Hematopoietic multipotent progenitor cell (in vitro differentiated cells): ENCODE results near the gene H2BK1. TPM values are rescaled to one million over a fixed set of nuclear protein-coding genes. Genes with fewer than 3 reads are reported as not detected.
A peak's percentile ranks its signal among the peaks of the same experiment; 100 is the strongest.

Experiments used
- DNase-seq, 3 donors: peaks; one replicate each; pipeline ENCODE4 v3.0.0-alpha.2; 2011 to 2015; ENCODE audit warnings: low read depth in 2 of 3, low spot score in 2 of 3
- total RNA-seq: library from RNA; depleted of rRNA; stranded (reverse); fragments of >200 nt; gene quantifications from one replicate; pipeline ENCODE4 v1.2.3, GENCODE V29; 2012

H2BK1 gene
- total RNA-seq, 1 donor = not detected

- DNase-seq = no peak
Observed at GRCh38 chr7:151185762-151186639, 24.3 kb downstream of the H2BK1 start.

- no peak for DNase-seq
Observed at GRCh38 chr7:151181011-151181431, 29.3 kb downstream of the H2BK1 start.

- DNase-seq = no peak
Observed at GRCh38 chr7:151179946-151180345, 30.3 kb downstream of the H2BK1 start.

- DNase-seq = no peak
Observed at GRCh38 chr7:151179287-151179860, 30.9 kb downstream of the H2BK1 start.

- DNase-seq = no peak
Observed at GRCh38 chr7:151178831-151179230, 31.5 kb downstream of the H2BK1 start.

GRCh38 chr7:151178236-151178635 lies 32.1 kb downstream of the H2BK1 start:
- no peak for DNase-seq

GRCh38 chr7:151177310-151177709 lies 33.0 kb downstream of the H2BK1 start:
- no peak for DNase-seq

GRCh38 chr7:151176401-151176800 lies 33.9 kb downstream of the H2BK1 start:
- DNase-seq = no peak

GRCh38 chr7:151175793-151176311 lies 34.4 kb downstream of the H2BK1 start:
- no peak for DNase-seq

GRCh38 chr7:151175047-151175792 lies 35.1 kb downstream of the H2BK1 start:
- DNase-seq = no peak

GRCh38 chr7:151174246-151175046 lies 35.8 kb downstream of the H2BK1 start:
- DNase-seq = peak in 2 of 3 donors; percentile 62 to 65

GRCh38 chr7:151173386-151174245 lies 36.7 kb downstream of the H2BK1 start:
- no peak for DNase-seq

- DNase-seq = peak; percentile 73 to 82 (median 80)
Observed at GRCh38 chr7:151172273-151173141, 37.8 kb downstream of the H2BK1 start.

GRCh38 chr7:151168787-151169162 lies 41.5 kb downstream of the H2BK1 start:
- no peak for DNase-seq

GRCh38 chr7:151168003-151168786 lies 42.1 kb downstream of the H2BK1 start:
- DNase-seq = peak in 2 of 3 donors; percentile 53 to 64

GRCh38 chr7:151167197-151167961 lies 42.9 kb downstream of the H2BK1 start, which contains the start of gene GBX1:
Gene GBX1 (minus strand): TSS chr7:151167694. CDS start chr7:151167548, 146 bp downstream.
- DNase-seq = peak in 2 of 3 donors; percentile 32 to 38
